ENCODE measurements around the gene GPC2. TPM values are rescaled to one million over a fixed set of nuclear protein-coding genes. Genes with fewer than 3 reads are reported as not detected.
"Not testable (repeated sequence)": the region's sequence is repeated elsewhere in the genome, so short reads cannot be mapped to it uniquely, and the experiment has no call there.

Gene GPC2
- total RNA-seq, 3 donors from 2014 or later (not counting 1 experiment from before 2014, with no cell fraction given) = 1.9 to 2.4 (median 2.3) TPM

- Mint-ChIP-seq H3K36me3 (no peaks in the 10 kb centered on the region), H3K27me3 (ENCODE audit: low read depth in 2 of 2) (peaks cover 0 to 7% of the 10 kb centered on the region in 2 donors), H3K27ac (no peak overlapping the region), H3K9me3 (no peaks in the 10 kb centered on the region), H3K4me1 (peaks cover 9 to 20% of the 10 kb centered on the region in 2 donors), H3K4me3 (no peak overlapping the region)
- DNase-seq (peak; percentile 44 to 84), ATAC-seq (peak; percentile 81 to 84 (median 83))
- H3K4me3 ChIP-seq (ENCODE audit: low read length) = no peak overlapping the region
- H3K27ac ChIP-seq (ENCODE audit: low read length) = no peak overlapping the region
- no peaks in the 10 kb centered on the region for H3K9me3 ChIP-seq (ENCODE audit: control insufficient read depth, insufficient read depth, low read length)
- H3K27me3 ChIP-seq (ENCODE audit: control insufficient read depth, insufficient read depth, low read length) = no peaks in the 10 kb centered on the region
- peaks cover 12% of the 10 kb centered on the region for H3K4me1 ChIP-seq (ENCODE audit: control insufficient read depth, insufficient read depth, low read length)
- peak; percentile 79 for TF ChIP-seq CTCF (IDR thresholded peaks at IDR 0.05)
- intact Hi-C loops (cut with micrococcal nuclease) = loop anchor here (2.0 to 5.0 kb wide), 3 partner anchors 85 to 276 kb away; partner anchors contain the start of gene PVRIG
- no peaks in the 10 kb centered on the region for H3K36me3 ChIP-seq (ENCODE audit: control insufficient read depth, insufficient read depth, low read length)
- 29% methylated on average over 3 of the region's 3 CpGs for WGBS (ENCODE audit: insufficient coverage)
Observed at GRCh38 chr7:100132697-100133151, 44.5 kb downstream of the GPC2 start.

GRCh38 chr7:100132126-100132525, 45.1 kb downstream of the GPC2 start:
- Mint-ChIP-seq H3K27me3 (ENCODE audit: low read depth in 2 of 2) (peaks cover 0 to 7% of the 10 kb centered on the region in 2 donors), H3K4me1 (peaks cover 9 to 20% of the 10 kb centered on the region in 2 donors), H3K9me3 (no peaks in the 10 kb centered on the region), H3K4me3 (no peak overlapping the region), H3K27ac (no peak overlapping the region), H3K36me3 (no peaks in the 10 kb centered on the region)
- TF ChIP-seq CTCF (IDR thresholded peaks at IDR 0.05) = no peak
- no peaks in the 10 kb centered on the region for H3K9me3 ChIP-seq (ENCODE audit: control insufficient read depth, insufficient read depth, low read length)
- no peak overlapping the region for H3K27ac ChIP-seq (ENCODE audit: low read length)
- DNase-seq = no peak
- intact Hi-C loops (cut with micrococcal nuclease) = loop anchor here (2.0 to 5.0 kb wide), 3 partner anchors 85 to 277 kb away; partner anchors contain the start of gene PVRIG
- no peaks in the 10 kb centered on the region for H3K36me3 ChIP-seq (ENCODE audit: control insufficient read depth, insufficient read depth, low read length)
- no peak overlapping the region for H3K4me3 ChIP-seq (ENCODE audit: low read length)
- H3K4me1 ChIP-seq (ENCODE audit: control insufficient read depth, insufficient read depth, low read length) = peaks cover 13% of the 10 kb centered on the region
- no peak for ATAC-seq
- H3K27me3 ChIP-seq (ENCODE audit: control insufficient read depth, insufficient read depth, low read length) = no peaks in the 10 kb centered on the region
- whole genome bisulfite sequencing (ENCODE audit: insufficient coverage) = 56% methylated on average over 5 of the region's 7 CpGs

GRCh38 chr7:100130608-100131453, 46.4 kb downstream of the GPC2 start:
- peaks cover 17 to 32% of the 10 kb centered on the region in 2 donors for H3K4me1 Mint-ChIP-seq
- peak; percentile 99 for TF ChIP-seq CTCF (IDR thresholded peaks at IDR 0.05)
- peak; percentile 84 to 90 for DNase-seq
- H3K9me3 Mint-ChIP-seq = no peaks in the 10 kb centered on the region
- no peaks in the 10 kb centered on the region for H3K27me3 ChIP-seq (ENCODE audit: control insufficient read depth, insufficient read depth, low read length)
- intact Hi-C loops (cut with micrococcal nuclease) = loop anchor here (2.0 to 5.0 kb wide), 3 partner anchors 86 to 152 kb away; partner anchors contain the start of gene PVRIG
- H3K27ac Mint-ChIP-seq = no peak overlapping the region
- no peak overlapping the region for H3K4me3 ChIP-seq (ENCODE audit: low read length)
- peaks cover 21% of the 10 kb centered on the region for H3K4me1 ChIP-seq (ENCODE audit: control insufficient read depth, insufficient read depth, low read length)
- H3K36me3 Mint-ChIP-seq = no peaks in the 10 kb centered on the region
- 15% methylated on average over 24 of the region's 24 CpGs for WGBS (ENCODE audit: insufficient coverage)
- H3K9me3 ChIP-seq (ENCODE audit: control insufficient read depth, insufficient read depth, low read length) = no peaks in the 10 kb centered on the region
- H3K27ac ChIP-seq (ENCODE audit: low read length) = no peak overlapping the region
- H3K4me3 Mint-ChIP-seq = peak overlapping the region; percentile 58
- H3K36me3 ChIP-seq (ENCODE audit: control insufficient read depth, insufficient read depth, low read length) = no peaks in the 10 kb centered on the region
- ATAC-seq = peak in 2 of 3 donors; percentile 25 to 28
- H3K27me3 Mint-ChIP-seq (ENCODE audit: low read depth in 2 of 2) = peaks cover 0 to 6% of the 10 kb centered on the region in 2 donors

GRCh38 chr7:100130220-100130607, 47.0 kb downstream of the GPC2 start:
- peaks cover 27% of the 10 kb centered on the region for H3K4me1 ChIP-seq (ENCODE audit: control insufficient read depth, insufficient read depth, low read length)
- H3K4me3 Mint-ChIP-seq; H3K27ac ChIP-seq (ENCODE audit: low read length); H3K27me3 ChIP-seq (ENCODE audit: control insufficient read depth, insufficient read depth, low read length); H3K9me3 Mint-ChIP-seq; H3K36me3 Mint-ChIP-seq; H3K4me3 ChIP-seq (ENCODE audit: low read length); H3K27me3 Mint-ChIP-seq (ENCODE audit: low read depth in 2 of 2); H3K9me3 ChIP-seq (ENCODE audit: control insufficient read depth, insufficient read depth, low read length); DNase-seq; ATAC-seq; H3K27ac Mint-ChIP-seq; H3K36me3 ChIP-seq (ENCODE audit: control insufficient read depth, insufficient read depth, low read length): not testable (repeated sequence)
- intact Hi-C loops (cut with micrococcal nuclease) = loop anchor here (2.0 to 5.0 kb wide), 3 partner anchors 87 to 151 kb away; partner anchors contain the start of gene PVRIG
- WGBS (ENCODE audit: insufficient coverage) = 100% methylated on average over 1 of the region's 1 CpG
- H3K4me1 Mint-ChIP-seq = peaks cover 22 to 36% of the 10 kb centered on the region in 2 donors
